ENCODE data around the gene REPS1.

GRCh38 chr6:138981416-138981815 is 6.6 kb downstream of the REPS1 start:
- TF ChIP-seq CTCF (tag by site-specific recombination; IDR thresholded peaks at IDR 0.05) (no peak), ZNF121 (tag by site-specific recombination; IDR thresholded peaks at IDR 0.05) (no peak), GLI4 (tag by site-specific recombination; IDR thresholded peaks at IDR 0.05) (no peak), ZNF596 (tag by site-specific recombination; IDR thresholded peaks at IDR 0.05) (no peak), ZNF24 (tag by site-specific recombination; IDR thresholded peaks at IDR 0.05) (no peak), ZNF18 (tag by site-specific recombination; IDR thresholded peaks at IDR 0.05) (no peak), ZBTB26 (tag by site-specific recombination; optimal IDR thresholded peaks at IDR 0.05) (no peak), ZNF513 (tag by site-specific recombination; IDR thresholded peaks at IDR 0.05) (no peak), ZSCAN18 (tag by site-specific recombination; IDR thresholded peaks at IDR 0.05) (no peak), ZNF423 (tag by site-specific recombination; IDR thresholded peaks at IDR 0.05) (no peak), ZNF692 (tag by site-specific recombination; IDR thresholded peaks at IDR 0.05) (no peak)

All from HEK293 (cell line).